GM19467 (cell line): Measurements from ENCODE around the gene SLC25A43.

Experiments
- ATAC-seq: cut with Tn5 transposase; IDR thresholded peaks from one replicate; pipeline ENCODE4 v1.9.1; 2021; ENCODE audit warnings: mild to moderate bottlenecking, moderate library complexity; ENCODE audit not compliant: unreplicated experiment

Gene SLC25A43

GRCh38 chrX:119495734-119496726, 96.9 kb downstream of the SLC25A43 start:
- ATAC-seq = no peak

- ATAC-seq = no peak
Measured at GRCh38 chrX:119497185-119497584, 98.0 kb downstream of the SLC25A43 start.

DNA sequence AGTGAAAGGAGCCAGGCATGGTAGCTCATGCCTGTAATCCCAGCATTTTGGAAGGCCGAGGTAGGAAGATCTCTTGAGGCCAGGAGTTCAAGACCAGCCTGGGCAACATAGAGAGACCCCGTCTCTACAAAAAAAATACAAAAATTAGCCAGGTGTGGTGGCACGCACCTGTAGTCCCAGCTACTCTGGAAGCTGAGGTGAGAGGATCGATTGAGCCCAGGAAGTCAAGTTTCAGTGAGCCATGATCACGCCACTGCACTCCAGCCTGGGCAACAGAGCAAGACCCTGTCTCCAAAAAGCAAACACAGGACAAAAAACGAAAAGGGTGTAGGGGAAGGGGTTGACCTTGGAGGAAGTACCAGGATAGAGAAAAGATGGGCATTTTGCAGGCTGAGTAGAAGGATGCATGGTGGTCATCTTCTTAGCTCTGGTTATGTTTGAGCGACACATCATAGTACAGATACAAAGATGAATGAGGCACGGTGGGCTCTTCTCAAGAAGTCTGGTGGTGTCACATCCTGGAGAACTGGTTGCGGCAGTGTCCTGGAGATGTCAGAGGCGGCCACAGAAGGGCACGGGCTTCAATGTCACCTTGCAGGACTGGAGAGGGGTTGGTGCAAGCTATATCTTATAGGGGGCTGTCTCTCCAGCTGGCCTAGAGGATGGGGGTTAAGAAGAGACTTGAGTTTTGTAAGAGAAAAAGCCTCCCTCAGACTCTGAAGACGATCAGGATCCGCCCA, 101.1 kb downstream of the SLC25A43 start:
- ATAC-seq = no peak

DNA sequence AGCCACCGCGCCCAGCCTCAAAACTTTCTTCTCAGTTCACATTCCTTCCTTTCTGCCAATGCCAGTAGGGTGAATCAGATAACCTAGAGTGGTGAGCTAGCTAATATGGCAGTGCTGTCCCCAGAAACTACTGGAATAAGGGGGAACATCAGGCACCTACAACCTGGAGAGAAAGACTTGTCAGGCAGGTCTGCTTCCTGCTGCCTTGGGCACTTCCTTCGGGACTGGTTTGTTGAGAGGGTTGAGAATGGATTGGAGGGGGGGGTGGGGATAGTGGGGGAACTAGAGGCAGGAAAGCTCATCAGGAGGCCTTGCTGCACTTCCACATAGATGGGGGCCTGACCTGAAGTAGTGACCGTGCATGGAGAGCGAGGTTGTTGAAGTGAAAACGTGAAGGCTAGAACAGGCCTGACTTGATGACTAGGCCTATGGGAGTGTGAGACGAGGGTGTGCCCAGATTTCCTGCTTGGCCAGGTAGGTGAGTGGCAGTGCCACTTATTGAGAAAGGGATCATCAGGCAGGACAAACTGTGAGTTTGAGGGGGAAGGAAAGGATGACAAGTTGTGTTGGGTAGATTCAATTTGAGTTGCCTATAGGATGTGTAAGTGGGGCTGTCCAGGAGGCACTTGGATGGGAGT, 102.5 kb downstream of the SLC25A43 start:
- ATAC-seq = no peak

- ATAC-seq = no peak
Measured at GRCh38 chrX:119502727-119503483, 103.8 kb downstream of the SLC25A43 start.

DNA sequence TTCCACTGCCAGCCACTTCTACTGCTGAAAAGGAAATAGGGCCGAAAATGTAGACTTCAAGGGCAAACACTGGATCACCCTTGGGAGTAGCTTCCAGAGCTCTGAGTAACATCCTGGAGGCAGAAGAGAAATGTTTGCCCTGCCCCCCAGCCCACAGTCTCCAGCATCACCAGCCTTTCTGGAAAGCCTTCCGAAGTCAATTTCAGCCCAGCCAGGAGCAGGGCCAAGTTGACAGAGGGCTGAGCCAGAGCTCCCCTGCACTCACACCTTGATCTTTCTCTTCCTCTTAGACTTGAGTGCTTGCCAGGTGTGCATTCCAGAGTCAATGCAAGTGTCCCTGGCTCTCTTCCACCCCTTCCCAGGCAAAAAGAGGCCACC, 104.3 kb downstream of the SLC25A43 start:
- ATAC-seq = no peak
